ENCODE data around the gene GREM2. TPM values are rescaled to one million over a fixed set of nuclear protein-coding genes. Genes with fewer than 3 reads are reported as not detected.

GREM2 gene
- total and polyA plus RNA-seq, 9 of the 15 experiments (the other 6 are each of a cell fraction or from before 2014, with no cell fraction given), result 0.01 to 0.07 (median 0.05) TPM; not detected in 5

GRCh38 chr1:240455228-240455821 lies 156.6 kb downstream of the GREM2 start:
- Histone ChIP-seq H3K9ac (ENCODE audit: insufficient read depth in 1 of 2, low read depth in 2 of 2, low read length in 2 of 2) (no peak overlapping the region), H3K36me3 (ENCODE audit: control insufficient read depth, insufficient read depth, low read length) (no peaks in the 10 kb centered on the region), H3K9me3 (replicated peaks; ENCODE audit: control insufficient read depth, insufficient read depth, low read depth, low read length) (no peaks in the 10 kb centered on the region; the same call in 1 of the 2 replicates), H3K4me2 (ENCODE audit: insufficient read depth, low read length) (no peak overlapping the region), H2AFZ (ENCODE audit: low read depth, low read length) (no peak overlapping the region), H3K9me1 (ENCODE audit: control insufficient read depth, insufficient read depth, low read length) (no peaks in the 10 kb centered on the region), H3K27ac (ENCODE audit: extremely low read depth, low read depth, low read length) (no peak overlapping the region), H4K20me1 (replicated peaks; ENCODE audit: control insufficient read depth, insufficient read depth, low read length) (no peaks in the 10 kb centered on the region), H3K4me3 (no peak overlapping the region), H3K27me3 (ENCODE audit: control insufficient read depth in 2 of 2, insufficient read depth in 2 of 2, low read length in 2 of 2) (no peaks in the 10 kb centered on the region), H3K4me1 (replicated peaks in 1 of 2; ENCODE audit: control insufficient read depth in 2 of 2, insufficient read depth in 2 of 2, low read length in 2 of 2) (no peaks in the 10 kb centered on the region), H3K79me2 (ENCODE audit: control insufficient read depth, insufficient read depth, low read length) (no peaks in the 10 kb centered on the region)
- ATAC-seq (no peak), DNase-seq (ENCODE audit: extremely low read depth in 1 of 4, low spot score in 3 of 4) (no peak), FAIRE-seq (no peak)
- POLR2A ChIA-PET, result interaction anchor here (1.0 kb wide), 1 partner anchor 59 kb away, joined by 3 read pairs; no protein-coding TSS in a partner anchor
- in situ Hi-C loops (cut with MboI), result no loop called here
- CTCF ChIA-PET (ENCODE audit: low intra/inter-chr PET ratio), result no interaction called here
- WGBS (ENCODE audit: insufficient coverage, low coverage, missing lambda C conversion rate), result 3% methylated on average over 7 of the region's 7 CpGs
- no peak for TF ChIP-seq RBM39 (optimal IDR thresholded peaks at IDR 0.05; ENCODE audit: low read depth, low read length)
- TF ChIP-seq CTCF (IDR thresholded peaks at IDR 0.05 in 2 of 3, conservative IDR thresholded peaks at IDR 0.05 in 1 of 3; ENCODE audit: insufficient read depth in 2 of 3, low read depth in 1 of 3, low read length in 3 of 3), result peak; percentile 8 to 30 (median 29); a peak in 2 of 6 replicates
- no peak for TF ChIP-seq DMBX1 (CRISPR knock-in tag; IDR thresholded peaks at IDR 0.05; ENCODE audit: borderline replicate concordance)
- peak; percentile 31 to 56; a peak in 3 of 4 replicates for TF ChIP-seq RAD21 (CRISPR knock-in tag; conservative IDR thresholded peaks at IDR 0.05 in 1 of 2, IDR thresholded peaks at IDR 0.05 in 1 of 2)
- no TSS peak for BruUV-seq (replicated peaks)
- intact Hi-C loops (cut with micrococcal nuclease), result loop anchor here (2.0 kb wide), 1 partner anchor 37 kb away; no protein-coding TSS in a partner anchor

All from K562 (cell line).